NB4 (cell line): ENCODE measurements around the gene PARD6G.

ENCODE experiments used
- DNase-seq: peaks from one replicate; pipeline ENCODE4 v3.0.0; 2010; ENCODE audit warnings: low read depth
- H3K4me3 ChIP-seq: one replicate; pipeline ENCODE4 v1.5.1; 2011; ENCODE audit warnings: mild to moderate bottlenecking, low read depth, low read length, moderate library complexity
- CTCF ChIP-seq: IDR thresholded peaks from one replicate; pipeline ENCODE4 v1.5.1; 2012; ENCODE audit warnings: low read depth, low read length
- MYC ChIP-seq: IDR thresholded peaks from 2 replicates; pipeline ENCODE4 v1.6.1; 2011; ENCODE audit warnings: low read depth, low read length
- POLR2A ChIP-seq: IDR thresholded peaks from 2 replicates; pipeline ENCODE4 v1.6.1; 2011; ENCODE audit warnings: mild to moderate bottlenecking; ENCODE audit not compliant: insufficient read length; ENCODE audit errors: extremely low read depth
- TF ChIP-seq, protein P1 (sequence below): IDR thresholded peaks from 2 replicates; pipeline ENCODE4 v1.6.1; 2011; ENCODE audit warnings: low read depth, low read length

The PARD6G gene

DNA sequence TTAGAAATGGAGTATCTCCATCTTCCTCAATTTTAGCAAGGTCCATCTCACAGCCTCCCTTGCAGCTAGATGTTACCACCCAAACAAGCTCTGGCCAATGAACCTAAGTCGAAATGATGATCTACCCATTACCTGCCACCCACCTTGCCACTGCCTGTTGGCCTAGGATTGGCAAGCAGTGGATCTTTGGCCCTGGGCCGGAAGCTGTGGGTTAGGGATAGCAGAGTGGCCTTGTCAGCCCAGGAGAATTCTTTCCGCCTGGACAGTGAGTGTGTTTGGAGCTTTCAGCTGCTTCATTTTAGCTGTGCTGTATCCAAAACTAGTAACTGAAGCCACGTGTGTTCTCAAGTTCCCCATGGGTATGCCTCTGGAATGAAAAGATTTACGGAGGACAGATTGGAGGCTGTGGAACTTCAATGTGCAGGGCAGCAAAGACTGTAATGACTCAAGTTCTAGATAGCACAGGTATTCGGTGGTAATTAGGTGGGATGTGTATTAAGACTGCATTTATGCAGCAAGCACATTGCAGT lies 7.7 kb upstream of the PARD6G start:
- H3K4me3 ChIP-seq = no peak overlapping the region
- DNase-seq = no peak
- TF ChIP-seq POLR2A (no peak), MYC (no peak), CTCF (no peak)
- TF ChIP-seq, protein P1, sequence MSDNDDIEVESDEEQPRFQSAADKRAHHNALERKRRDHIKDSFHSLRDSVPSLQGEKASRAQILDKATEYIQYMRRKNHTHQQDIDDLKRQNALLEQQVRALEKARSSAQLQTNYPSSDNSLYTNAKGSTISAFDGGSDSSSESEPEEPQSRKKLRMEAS = no peak

GRCh38 chr18:80253871-80254492 lies 6.7 kb upstream of the PARD6G start:
- no peak for TF ChIP-seq POLR2A
- TF ChIP-seq, protein P1 = no peak
- TF ChIP-seq CTCF = no peak
- TF ChIP-seq MYC = no peak
- H3K4me3 ChIP-seq = no peak overlapping the region
- DNase-seq = no peak

- H3K4me3 ChIP-seq = no peak overlapping the region
- DNase-seq = no peak
- no peak for TF ChIP-seq MYC
- TF ChIP-seq POLR2A = no peak
- TF ChIP-seq, protein P1 = no peak
- TF ChIP-seq CTCF = no peak
These were observed 5.9 kb upstream of the PARD6G start for GRCh38 chr18:80253236-80253635.

- H3K4me3 ChIP-seq = no peak overlapping the region
- TF ChIP-seq, protein P1 = no peak
- TF ChIP-seq POLR2A = no peak
- no peak for TF ChIP-seq MYC
- TF ChIP-seq CTCF = no peak
- no peak for DNase-seq
These were observed 4.8 kb upstream of the PARD6G start for GRCh38 chr18:80252136-80252535.

DNA sequence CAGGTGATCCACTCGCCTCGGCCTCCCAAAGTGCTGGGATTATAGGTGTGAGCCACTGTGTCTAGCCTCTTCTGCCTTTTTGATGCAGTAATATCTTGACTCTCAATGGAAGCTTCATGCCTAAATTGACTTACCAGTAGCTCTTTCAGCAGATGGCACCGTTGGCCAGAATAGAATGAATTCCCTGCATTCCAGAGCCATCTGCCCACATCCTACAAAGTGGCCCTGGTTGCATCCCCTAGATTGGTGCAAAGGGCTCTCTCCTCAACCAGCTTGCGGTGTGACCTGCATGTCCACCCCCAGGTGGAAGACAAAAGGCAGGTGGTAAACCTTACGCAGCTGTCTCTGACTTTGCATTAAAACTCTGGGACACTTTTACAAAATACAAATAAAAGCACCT lies 4.4 kb upstream of the PARD6G start:
- TF ChIP-seq POLR2A = no peak
- TF ChIP-seq, protein P1 = no peak
- TF ChIP-seq CTCF = no peak
- no peak for TF ChIP-seq MYC
- DNase-seq = no peak
- H3K4me3 ChIP-seq = no peak overlapping the region
